RCC 7860 (cell line): ENCODE measurements around the gene GRXCR2.
"Not testable (repeated sequence)": the region's sequence is repeated elsewhere in the genome, so short reads cannot be mapped to it uniquely, and the experiment has no call there.

Source experiments
- DNase-seq: peaks from one replicate; pipeline ENCODE4 v3.0.0-alpha.2; 2015; ENCODE audit warnings: low spot score
- FAIRE-seq: peaks from 2 replicates; lab custom pipeline; 2012; peaks lifted over from hg19 to GRCh38; lab: Jason Lieb, UNC

The GRXCR2 gene

GRCh38 chr5:145872914-145873313, at the start of gene GRXCR2:
Gene GRXCR2 (minus strand): TSS chr5:145873014. CDS start chr5:145872968, 46 bp downstream.
- FAIRE-seq (no peak), DNase-seq (no peak)

- DNase-seq (no peak), FAIRE-seq (no peak)
Observed at GRCh38 chr5:145922059-145922458, 49.2 kb upstream of the GRXCR2 start.

DNA sequence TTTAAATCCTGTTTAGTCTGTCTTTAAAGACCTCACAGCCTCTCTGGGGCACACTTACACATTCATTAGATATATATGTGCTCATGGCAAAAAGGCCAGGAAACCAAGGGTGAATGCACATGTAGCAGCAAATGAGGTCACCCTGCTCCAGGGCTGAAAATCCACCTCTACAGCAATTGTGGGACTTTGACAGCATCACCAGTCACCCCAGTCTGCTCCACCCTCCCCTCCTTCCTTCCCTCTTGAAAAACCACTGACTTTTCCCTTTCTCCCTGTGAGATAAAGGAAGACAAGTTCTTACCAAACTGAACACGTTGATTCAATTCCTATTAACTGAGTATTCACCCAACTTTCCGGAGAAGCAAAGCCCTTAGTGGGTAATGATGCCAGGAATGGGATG, 48.4 kb upstream of the GRXCR2 start:
- FAIRE-seq (no peak), DNase-seq (peak; percentile 56)

GRCh38 chr5:145920542-145921210, 47.9 kb upstream of the GRXCR2 start:
- no peak for DNase-seq
- no peak for FAIRE-seq

DNA sequence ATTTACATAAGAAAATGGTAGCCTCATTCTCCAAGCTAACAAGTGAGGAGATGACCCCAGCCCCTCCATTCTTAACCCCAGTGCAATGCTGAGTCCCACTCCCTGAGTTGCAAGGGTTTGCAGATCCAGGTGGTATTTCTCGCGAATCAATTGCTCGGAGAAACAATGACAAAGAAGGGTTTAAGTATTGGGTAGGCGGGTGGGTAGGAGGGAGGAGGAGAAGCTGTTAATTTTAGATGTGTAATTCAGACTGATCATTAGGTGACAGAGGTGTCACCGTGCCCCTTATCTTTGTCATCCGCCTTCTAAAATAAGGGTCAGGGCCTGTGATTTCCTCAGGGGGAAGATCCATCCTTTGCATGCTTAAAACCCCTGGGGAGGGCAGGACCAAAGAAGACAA, 46.6 kb upstream of the GRXCR2 start:
- DNase-seq (no peak), FAIRE-seq (no peak)

- no peak for DNase-seq
- no peak for FAIRE-seq
Observed at GRCh38 chr5:145918397-145918796, 45.6 kb upstream of the GRXCR2 start.

GRCh38 chr5:145917288-145917687, 44.5 kb upstream of the GRXCR2 start:
- no peak for FAIRE-seq
- no peak for DNase-seq

DNA sequence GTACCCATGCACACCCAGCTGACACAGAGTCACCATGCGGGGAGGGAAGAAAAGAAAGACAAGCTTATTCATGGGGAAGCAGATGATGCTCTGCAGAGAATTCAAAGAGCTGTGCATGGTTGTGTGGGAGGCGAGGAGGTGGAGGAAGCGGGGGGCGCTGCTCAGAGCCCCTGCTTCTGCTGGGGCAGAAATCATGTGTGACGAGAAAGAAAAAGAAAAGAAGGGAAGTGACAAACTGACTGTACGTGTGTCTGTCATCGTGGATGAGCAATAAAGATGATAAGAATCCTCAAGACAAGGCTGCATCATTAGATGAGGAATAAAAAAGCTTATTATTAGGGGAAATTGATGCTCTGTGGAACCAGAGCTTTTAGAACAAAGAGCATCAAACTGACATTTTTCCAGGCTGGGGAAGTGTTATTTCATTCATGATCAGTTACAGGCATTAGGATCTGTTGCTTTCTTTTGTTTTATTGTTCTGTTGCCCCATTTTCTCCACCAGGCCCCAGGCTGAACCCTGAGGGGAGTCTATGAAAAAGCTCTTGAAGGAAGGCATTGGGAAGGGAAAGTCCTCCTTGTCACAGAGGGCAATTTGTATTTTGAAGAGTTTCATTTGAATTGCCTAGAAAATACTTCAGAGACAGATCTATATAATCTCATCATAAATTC, 43.3 kb upstream of the GRXCR2 start:
- FAIRE-seq = no peak
- DNase-seq = no peak

DNA sequence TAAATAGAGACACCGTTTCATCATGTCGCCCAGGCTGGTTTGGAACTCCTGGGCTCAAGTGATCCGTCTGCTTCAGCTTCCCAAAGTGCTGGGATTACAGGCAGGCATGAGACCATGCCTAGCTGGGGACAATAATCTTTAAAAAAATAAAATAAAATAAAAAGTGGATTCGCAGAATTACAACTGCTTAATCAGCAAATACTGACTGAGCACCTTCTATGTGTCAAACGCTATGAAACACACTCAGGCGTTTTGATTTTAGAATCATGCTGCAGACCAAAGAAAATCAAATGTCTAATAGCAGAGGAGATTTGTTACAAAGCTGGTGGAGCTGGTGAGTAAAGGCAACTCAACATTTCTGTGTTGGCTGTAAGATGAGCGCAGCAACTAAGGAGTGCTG, 40.9 kb upstream of the GRXCR2 start:
- DNase-seq (no peak), FAIRE-seq (no peak)

GRCh38 chr5:145912594-145912993, 39.8 kb upstream of the GRXCR2 start:
- FAIRE-seq (no peak), DNase-seq (no peak)

DNA sequence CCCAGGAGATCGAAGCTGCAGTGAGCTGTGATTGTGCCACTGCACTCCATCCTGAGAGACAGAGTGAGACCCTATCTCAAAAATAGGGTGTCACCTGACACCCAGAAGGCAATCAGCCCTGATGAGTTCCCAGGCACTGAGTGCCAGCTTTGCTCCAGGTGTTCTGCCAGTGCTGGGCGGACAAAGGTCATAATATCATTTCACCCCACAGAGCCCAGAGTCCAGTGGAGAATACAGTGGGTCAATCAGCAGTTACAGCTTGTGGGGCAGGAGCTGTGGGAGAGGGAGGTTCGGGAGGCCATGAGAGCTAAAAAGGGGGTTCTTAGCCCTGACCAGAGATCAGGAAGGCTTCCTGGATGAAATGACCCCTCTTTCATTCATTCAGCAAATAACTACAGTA, 39.2 kb upstream of the GRXCR2 start:
- DNase-seq = no peak
- FAIRE-seq = no peak

GRCh38 chr5:145911164-145911563, 38.4 kb upstream of the GRXCR2 start:
- FAIRE-seq (no peak), DNase-seq (no peak)

GRCh38 chr5:145908206-145908960, 35.6 kb upstream of the GRXCR2 start:
- DNase-seq (no peak), FAIRE-seq (no peak)

DNA sequence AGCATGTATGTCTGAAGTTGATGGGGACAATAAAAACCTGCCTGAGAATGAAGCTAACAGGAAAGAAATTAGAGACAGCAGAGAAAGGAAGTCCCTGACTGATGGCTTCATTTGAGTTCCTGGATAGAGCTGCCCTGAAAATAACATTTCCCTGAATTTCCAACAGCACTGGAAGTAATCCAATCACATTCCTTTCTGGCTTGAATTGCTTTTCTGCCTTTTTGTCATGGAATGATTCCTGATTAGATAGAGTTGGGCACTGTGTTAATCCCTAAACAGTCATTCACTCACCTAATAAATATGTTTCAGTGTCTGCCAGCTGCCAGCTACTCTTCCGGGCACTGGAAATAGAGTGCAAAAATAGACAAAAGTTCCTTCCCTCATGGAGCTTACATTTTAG, 33.6 kb upstream of the GRXCR2 start:
- FAIRE-seq (no peak), DNase-seq (no peak)

DNA sequence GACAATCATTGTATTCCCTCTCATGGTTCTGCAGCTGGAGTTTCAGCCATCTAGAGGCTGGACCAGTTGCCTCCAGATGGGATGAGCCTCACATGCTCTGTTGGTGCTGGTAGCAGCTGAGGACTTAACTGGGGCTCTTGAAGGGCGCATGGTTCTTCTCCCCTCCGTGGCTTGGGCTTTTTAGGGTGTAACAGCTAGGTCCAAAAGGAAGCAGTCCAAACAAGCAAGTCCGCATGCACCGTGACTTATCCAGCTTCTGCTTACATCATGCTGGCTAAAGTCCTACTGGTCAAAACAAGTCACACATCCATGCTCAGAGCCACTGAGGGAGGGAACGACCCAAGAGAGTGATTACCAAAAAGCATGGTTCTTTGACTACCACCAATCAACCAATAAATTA, 31.9 kb upstream of the GRXCR2 start:
- no peak for FAIRE-seq

DNA sequence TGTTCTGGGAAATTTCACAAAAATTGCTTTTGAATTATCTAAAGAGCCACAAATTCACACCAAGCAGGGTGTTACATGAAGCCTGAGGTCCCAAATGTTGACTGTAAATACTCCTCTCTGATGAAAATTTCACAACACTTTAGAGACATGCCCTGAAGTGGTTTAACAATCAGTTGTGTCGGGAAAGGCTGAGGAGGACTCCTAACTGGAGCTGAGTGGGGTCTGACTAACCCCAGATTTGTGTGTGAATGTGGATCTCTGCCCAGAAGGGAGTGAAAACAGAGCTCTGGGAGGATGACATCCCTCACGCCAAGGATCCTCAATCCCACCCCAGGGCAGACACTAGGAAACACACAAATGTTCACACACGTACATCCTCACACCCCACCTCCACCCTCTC, 31.1 kb upstream of the GRXCR2 start:
- FAIRE-seq (no peak), DNase-seq (no peak)

More for the DNA sequence above, 31.9 kb upstream of the GRXCR2 start:
- DNase-seq = no peak

DNA sequence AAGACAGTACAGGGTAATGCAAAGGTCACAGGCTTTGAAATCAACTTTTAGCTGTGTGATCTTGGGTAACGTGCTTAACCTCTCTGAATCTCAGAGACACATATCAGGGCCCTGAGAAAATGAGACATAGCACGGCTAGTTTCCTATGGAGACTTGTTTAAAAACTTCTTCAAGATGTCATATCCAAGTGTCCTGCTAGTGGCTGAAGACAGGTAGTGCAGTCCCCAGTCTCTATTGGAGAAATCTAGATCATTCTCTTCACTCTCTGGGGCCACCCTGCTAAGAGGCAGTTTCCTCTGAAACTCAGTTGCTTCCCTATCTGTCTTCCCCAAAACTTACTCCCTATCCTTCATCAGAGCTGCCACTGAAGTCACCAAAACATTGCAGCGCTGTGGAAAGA, 30.3 kb upstream of the GRXCR2 start:
- FAIRE-seq = no peak
- no peak for DNase-seq

- FAIRE-seq (no peak), DNase-seq (no peak)
Observed at GRCh38 chr5:145902421-145902820, 29.6 kb upstream of the GRXCR2 start.

DNA sequence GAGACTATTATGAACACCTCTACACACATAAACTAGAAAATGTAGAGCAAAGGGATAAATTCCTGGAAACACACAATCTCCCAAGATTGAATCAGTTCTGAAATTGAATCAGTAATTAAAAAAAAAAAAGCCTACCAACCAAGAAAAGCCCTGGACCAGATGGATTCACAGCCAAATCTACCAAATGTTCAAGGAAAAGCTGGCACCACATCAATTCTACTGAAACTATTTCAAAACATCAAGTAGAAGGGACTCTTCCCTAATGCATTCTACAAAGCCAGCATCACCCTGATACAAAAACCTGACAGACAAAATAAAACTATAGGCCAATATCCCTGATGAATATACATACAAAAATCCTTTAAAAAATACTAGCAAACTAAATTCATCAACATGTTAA, 25.4 kb upstream of the GRXCR2 start:
- no peak for FAIRE-seq

GRCh38 chr5:145891378-145891777, 18.6 kb upstream of the GRXCR2 start:
- DNase-seq, FAIRE-seq: not testable (repeated sequence)

More for the DNA sequence above, 25.4 kb upstream of the GRXCR2 start:
- DNase-seq = no peak

GRCh38 chr5:145889611-145890010, 16.8 kb upstream of the GRXCR2 start:
- no peak for DNase-seq
- FAIRE-seq = no peak
